Keratinocyte (primary cell): ENCODE results near the gene SPOP. TPM values are rescaled to one million over a fixed set of nuclear protein-coding genes. Genes with fewer than 3 reads are reported as not detected.
"Not testable (repeated sequence)": the region's sequence is repeated elsewhere in the genome, so short reads cannot be mapped to it uniquely, and the experiment has no call there.

Experiments used
- DNase-seq: peaks from one replicate; pipeline ENCODE4 v3.0.0-alpha.2; 2011; ENCODE audit warnings: low read depth, missing footprints, low spot score
- FAIRE-seq: peaks from 2 replicates; lab custom pipeline; 2011; peaks lifted over from hg19 to GRCh38; lab: Jason Lieb, UNC
- H2AFZ ChIP-seq: 2 replicates; pipeline ENCODE4 v1.6.0; 2012; ENCODE audit warnings: low read length, control low read depth, inconsistent platforms; ENCODE audit not compliant: control insufficient read depth
- H3K27ac ChIP-seq: 2 replicates; pipeline ENCODE4 v1.5.1; 2011; ENCODE audit warnings: low read length; ENCODE audit not compliant: control insufficient read depth, insufficient read depth
- H3K27me3 ChIP-seq: 3 replicates; pipeline ENCODE4 v1.6.0; 2011; ENCODE audit warnings: low read length; ENCODE audit not compliant: control insufficient read depth, insufficient read depth; ENCODE audit errors: extremely low read depth
- H3K36me3 ChIP-seq, 2 experiments: 2 replicates in 1 of 2; 3 replicates in 1 of 2; pipeline ENCODE4 v1.5.1; 2011; ENCODE audit warnings: low read length in 2 of 2, mild to moderate bottlenecking in 1 of 2; ENCODE audit not compliant: control insufficient read depth in 2 of 2, insufficient read depth in 2 of 2; ENCODE audit errors: extremely low read depth in 1 of 2
- H3K4me1 ChIP-seq: 3 replicates; pipeline ENCODE4 v1.5.1; 2011; ENCODE audit warnings: low read length; ENCODE audit not compliant: control insufficient read depth, insufficient read depth; ENCODE audit errors: extremely low read depth
- H3K4me2 ChIP-seq: 3 replicates; pipeline ENCODE4 v1.6.0; 2011; ENCODE audit warnings: low read depth, low read length; ENCODE audit not compliant: control insufficient read depth, insufficient read depth; ENCODE audit errors: extremely low read depth
- H3K4me3 ChIP-seq, 3 experiments: fragments of 200-600 bp in 1 of 3; sonication (generic) in 1 of 3; 2 replicates in 2 of 3; 3 replicates in 1 of 3; pipeline ENCODE4 v1.5.1; 2011 to 2016; ENCODE audit warnings: low read length in 3 of 3, mild to moderate bottlenecking in 3 of 3, control low read depth in 2 of 3, inconsistent platforms in 1 of 3, low read depth in 1 of 3, mixed read lengths in 1 of 3, mixed run types in 1 of 3, moderate library complexity in 1 of 3; ENCODE audit not compliant: control insufficient read depth in 2 of 3, insufficient read depth in 2 of 3; ENCODE audit errors: extremely low read depth in 1 of 3
- H3K79me2 ChIP-seq: 2 replicates; pipeline ENCODE4 v1.6.0; 2012; ENCODE audit warnings: low read length; ENCODE audit not compliant: control insufficient read depth, insufficient read depth
- H3K9ac ChIP-seq: 3 replicates; pipeline ENCODE4 v1.6.0; 2011; ENCODE audit warnings: low read length; ENCODE audit not compliant: control insufficient read depth, insufficient read depth; ENCODE audit errors: extremely low read depth
- H3K9me1 ChIP-seq: 3 replicates; pipeline ENCODE4 v1.6.0; 2011; ENCODE audit warnings: low read length; ENCODE audit not compliant: control insufficient read depth, insufficient read depth; ENCODE audit errors: extremely low read depth
- H3K9me3 ChIP-seq: 2 replicates; pipeline ENCODE4 v1.5.1; 2012; ENCODE audit warnings: low read depth, low read length; ENCODE audit not compliant: control insufficient read depth
- H4K20me1 ChIP-seq: 3 replicates; pipeline ENCODE4 v1.6.0; 2011; ENCODE audit warnings: low read length; ENCODE audit not compliant: control insufficient read depth, insufficient read depth; ENCODE audit errors: extremely low read depth
- EZH2 ChIP-seq: IDR thresholded peaks from one replicate; pipeline ENCODE4 v1.6.1; 2012; ENCODE audit warnings: inconsistent platforms, mild to moderate bottlenecking, low read length, moderate library complexity
- dilution Hi-C: fragments of 300-500 bp; cut with MboI; formaldehyde crosslinking; loops from one replicate; pipeline ENCODE4 v1.7.0; 2020; ENCODE audit warnings: low sequenced_read_pairs; ENCODE audit not compliant: extremely low pct_ligation_motif_present
- polyA plus RNA-seq, 5 experiments: library from polyadenylated mRNA; depleted of rRNA in 3 of 5; stranded (reverse) in 3 of 5; stranded (forward) in 1 of 5; unstranded in 1 of 5; fragments of >200 nt; gene quantifications; 1 replicate in 1 of 5; 2 replicates in 3 of 5; 3 replicates in 1 of 5; pipeline versions ENCODE4 v1.2.1 to v1.2.3, GENCODE V29; 2011 to 2012; ENCODE audit warnings: missing spikeins in 2 of 5, low read depth in 1 of 5, low replicate concordance in 1 of 5
- TF ChIP-seq, protein P1 (sequence below), 3 experiments: IDR thresholded peaks in 1 of 3; conservative IDR thresholded peaks in 1 of 3; optimal IDR thresholded peaks in 1 of 3; 2 replicates in 2 of 3; 3 replicates in 1 of 3; pipeline versions ENCODE3 to v1.5.1; 2011; ENCODE audit warnings: low read length in 3 of 3, mild to moderate bottlenecking in 3 of 3, moderate library complexity in 2 of 3, control low read depth in 1 of 3, inconsistent platforms in 1 of 3; ENCODE audit not compliant: insufficient read depth in 2 of 3; ENCODE audit errors: extremely low read depth in 1 of 3

Gene SPOP
- polyA plus RNA-seq, 1 donor (not counting 4 experiments of a cell fraction or from before 2014, with no cell fraction given), result 27.5 TPM

DNA sequence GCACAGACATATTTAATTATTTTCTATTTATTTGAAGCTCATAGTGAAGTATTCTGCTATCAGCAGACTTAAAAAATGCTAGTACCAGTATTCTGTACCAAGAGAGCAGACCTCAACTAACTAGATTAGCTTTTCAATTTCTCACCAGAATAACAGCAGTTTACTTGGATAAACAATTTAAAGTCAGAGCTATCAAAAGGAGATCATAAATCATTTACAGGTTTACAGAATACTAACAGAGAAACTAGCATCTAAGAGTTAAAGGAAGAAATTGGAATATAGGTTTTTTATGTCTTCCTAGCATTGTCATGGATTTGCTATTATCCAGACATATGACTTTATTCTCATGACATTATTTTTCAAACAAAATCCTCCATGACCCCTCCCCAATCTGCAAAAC is 3.4 kb downstream of the SPOP start:
- no peaks in the 10 kb centered on the region for H3K9me3 ChIP-seq
- H2AFZ ChIP-seq, result no peak overlapping the region
- no peaks in the 10 kb centered on the region for H3K36me3 ChIP-seq
- TF ChIP-seq, protein P1, sequence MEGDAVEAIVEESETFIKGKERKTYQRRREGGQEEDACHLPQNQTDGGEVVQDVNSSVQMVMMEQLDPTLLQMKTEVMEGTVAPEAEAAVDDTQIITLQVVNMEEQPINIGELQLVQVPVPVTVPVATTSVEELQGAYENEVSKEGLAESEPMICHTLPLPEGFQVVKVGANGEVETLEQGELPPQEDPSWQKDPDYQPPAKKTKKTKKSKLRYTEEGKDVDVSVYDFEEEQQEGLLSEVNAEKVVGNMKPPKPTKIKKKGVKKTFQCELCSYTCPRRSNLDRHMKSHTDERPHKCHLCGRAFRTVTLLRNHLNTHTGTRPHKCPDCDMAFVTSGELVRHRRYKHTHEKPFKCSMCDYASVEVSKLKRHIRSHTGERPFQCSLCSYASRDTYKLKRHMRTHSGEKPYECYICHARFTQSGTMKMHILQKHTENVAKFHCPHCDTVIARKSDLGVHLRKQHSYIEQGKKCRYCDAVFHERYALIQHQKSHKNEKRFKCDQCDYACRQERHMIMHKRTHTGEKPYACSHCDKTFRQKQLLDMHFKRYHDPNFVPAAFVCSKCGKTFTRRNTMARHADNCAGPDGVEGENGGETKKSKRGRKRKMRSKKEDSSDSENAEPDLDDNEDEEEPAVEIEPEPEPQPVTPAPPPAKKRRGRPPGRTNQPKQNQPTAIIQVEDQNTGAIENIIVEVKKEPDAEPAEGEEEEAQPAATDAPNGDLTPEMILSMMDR (optimal IDR thresholded peaks at IDR 0.05 in 1 of 3, IDR thresholded peaks at IDR 0.05 in 1 of 3, conservative IDR thresholded peaks at IDR 0.05 in 1 of 3; ENCODE audit: extremely low read depth in 1 of 3, insufficient read depth in 2 of 3, low read length in 3 of 3), result no peak
- no peak for TF ChIP-seq EZH2
- peaks cover 57% of the 10 kb centered on the region for H3K79me2 ChIP-seq
- H3K4me1 ChIP-seq, result peaks cover 13% of the 10 kb centered on the region
- DNase-seq, result no peak
- no peaks in the 10 kb centered on the region for H3K27me3 ChIP-seq
- H3K9me1 ChIP-seq, result no peaks in the 10 kb centered on the region
- H3K9ac ChIP-seq, result no peak overlapping the region
- no peak overlapping the region for H3K27ac ChIP-seq
- no peak overlapping the region for H3K4me2 ChIP-seq
- FAIRE-seq, result no peak
- no peak overlapping the region for H3K4me3 ChIP-seq
- no peaks in the 10 kb centered on the region for H4K20me1 ChIP-seq
- dilution Hi-C loops, result no loop called here

- Histone ChIP-seq H3K4me1 (peaks cover 13% of the 10 kb centered on the region), H3K79me2 (peaks cover 57% of the 10 kb centered on the region)
- H3K27ac ChIP-seq, H4K20me1 ChIP-seq, FAIRE-seq, H3K27me3 ChIP-seq, DNase-seq, dilution Hi-C loops, H3K9me3 ChIP-seq, H3K4me3 ChIP-seq, H3K9me1 ChIP-seq, H2AFZ ChIP-seq, H3K36me3 ChIP-seq, H3K4me2 ChIP-seq, H3K9ac ChIP-seq: not testable (repeated sequence)
Measured at GRCh38 chr17:49673679-49674078, 4.2 kb downstream of the SPOP start.

DNA sequence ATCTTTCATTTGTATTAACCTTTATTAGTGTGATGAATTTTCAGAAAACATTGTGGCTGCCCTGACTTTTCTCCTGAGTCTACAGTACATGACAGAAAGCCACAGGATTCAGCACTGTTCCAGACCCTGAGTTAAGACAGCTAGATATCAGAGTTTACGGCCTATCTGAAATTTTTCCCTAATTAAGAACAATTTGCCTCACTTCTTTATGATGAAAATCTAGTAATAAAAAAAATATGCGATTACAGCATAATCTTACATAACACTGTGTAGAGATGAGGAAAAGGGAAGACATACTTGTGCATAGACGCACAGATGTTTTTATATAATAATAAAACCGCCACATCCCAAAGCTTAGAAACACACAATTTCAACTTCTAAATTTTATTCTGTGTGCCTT is 7.3 kb downstream of the SPOP start:
- no peaks in the 10 kb centered on the region for H4K20me1 ChIP-seq
- DNase-seq (no peak), FAIRE-seq (no peak)
- no peak overlapping the region for H2AFZ ChIP-seq
- no peak overlapping the region for H3K27ac ChIP-seq
- dilution Hi-C loops, result no loop called here
- no peak overlapping the region for H3K4me3 ChIP-seq
- H3K9ac ChIP-seq, result no peak overlapping the region
- H3K4me1 ChIP-seq, result no peaks in the 10 kb centered on the region
- H3K4me2 ChIP-seq, result no peak overlapping the region
- TF ChIP-seq, protein P1 (optimal IDR thresholded peaks at IDR 0.05 in 1 of 3, IDR thresholded peaks at IDR 0.05 in 1 of 3, conservative IDR thresholded peaks at IDR 0.05 in 1 of 3; ENCODE audit: extremely low read depth in 1 of 3, insufficient read depth in 2 of 3, low read length in 3 of 3), result no peak
- TF ChIP-seq EZH2, result no peak
- no peaks in the 10 kb centered on the region for H3K27me3 ChIP-seq
- H3K79me2 ChIP-seq, result peaks cover 52% of the 10 kb centered on the region
- no peaks in the 10 kb centered on the region for H3K9me1 ChIP-seq
- H3K36me3 ChIP-seq, result no peaks in the 10 kb centered on the region
- H3K9me3 ChIP-seq, result no peaks in the 10 kb centered on the region
